T-helper 1 cell treated with Interleukin-12 subunit alpha and Interleukin-12 subunit beta and Interleukin-4 antibody, amounts not matched to agents 30 ng/mL and 1 ng/mL, for 36 hours (primary cell): ENCODE data around the gene SLC15A3. TPM values are rescaled to one million over a fixed set of nuclear protein-coding genes. Genes with fewer than 3 reads are reported as not detected.

Experiments
- intact Hi-C: fragments of 100-400 bp; cut with micrococcal nuclease; formaldehyde crosslinking; loops from one replicate; pipeline ENCODE4 v1.15.1; 2024
- total RNA-seq: library from RNA; stranded (reverse); gene quantifications from 2 replicates; pipeline ENCODE4 v1.2.3, GENCODE V29; 2022

SLC15A3 gene
- total RNA-seq, 1 donor from 2014 or later: 2.7 TPM

DNA sequence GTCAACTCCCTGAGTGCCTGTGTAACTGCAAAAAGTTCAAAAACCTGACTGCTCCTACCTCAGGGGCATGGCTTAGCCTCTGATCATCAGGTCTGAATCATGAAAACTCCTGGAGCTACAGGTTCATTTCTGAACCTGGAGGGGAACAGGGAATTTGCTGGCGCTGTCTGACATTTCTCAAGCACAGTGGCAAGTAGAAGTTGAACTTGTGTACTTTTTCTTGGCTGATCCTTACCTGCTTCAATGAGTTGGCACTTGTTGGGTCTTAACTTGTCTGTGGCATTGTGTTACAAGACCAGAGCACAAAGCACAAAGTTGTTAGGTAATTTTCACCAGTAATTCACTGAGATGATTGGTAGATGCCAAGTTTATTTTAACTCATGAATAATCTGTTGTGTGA lies 34.7 kb downstream of the SLC15A3 start:
- intact Hi-C loops: loop anchor here (5.0 to 10.0 kb wide), 3 partner anchors 1050 to 1772 kb away; partner anchors contain the start of genes FAM111A, FTH1 and OSBP

DNA sequence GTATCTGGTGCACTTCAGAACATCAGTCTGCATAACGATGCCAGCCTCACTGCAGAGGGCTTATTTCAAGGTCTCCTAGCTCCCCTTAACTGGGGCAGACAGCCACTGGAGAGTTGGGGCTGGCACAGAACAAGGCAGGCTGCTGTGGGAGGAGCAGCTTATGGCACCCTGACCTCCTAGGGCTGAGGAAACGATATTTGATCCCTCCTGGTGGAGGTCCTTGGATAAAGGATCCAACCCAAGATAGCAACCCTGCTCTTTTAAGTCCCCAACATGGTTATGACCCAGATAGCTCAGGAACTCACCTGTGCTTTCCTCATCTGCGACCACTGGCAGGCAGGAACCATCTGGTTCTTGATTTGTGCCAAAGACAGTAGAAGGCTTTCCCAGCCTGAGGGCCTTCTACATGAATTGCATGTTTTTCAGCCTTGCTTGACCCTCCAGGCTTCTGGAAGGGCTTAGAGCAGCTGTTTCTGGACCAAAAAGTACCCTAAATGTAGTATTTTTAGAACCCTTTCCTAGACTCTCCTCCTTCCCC lies 35.2 kb downstream of the SLC15A3 start:
- intact Hi-C loops: loop anchor here (5.0 to 10.0 kb wide), 3 partner anchors 1051 to 1772 kb away; partner anchors contain the start of genes FAM111A, FTH1 and OSBP

DNA sequence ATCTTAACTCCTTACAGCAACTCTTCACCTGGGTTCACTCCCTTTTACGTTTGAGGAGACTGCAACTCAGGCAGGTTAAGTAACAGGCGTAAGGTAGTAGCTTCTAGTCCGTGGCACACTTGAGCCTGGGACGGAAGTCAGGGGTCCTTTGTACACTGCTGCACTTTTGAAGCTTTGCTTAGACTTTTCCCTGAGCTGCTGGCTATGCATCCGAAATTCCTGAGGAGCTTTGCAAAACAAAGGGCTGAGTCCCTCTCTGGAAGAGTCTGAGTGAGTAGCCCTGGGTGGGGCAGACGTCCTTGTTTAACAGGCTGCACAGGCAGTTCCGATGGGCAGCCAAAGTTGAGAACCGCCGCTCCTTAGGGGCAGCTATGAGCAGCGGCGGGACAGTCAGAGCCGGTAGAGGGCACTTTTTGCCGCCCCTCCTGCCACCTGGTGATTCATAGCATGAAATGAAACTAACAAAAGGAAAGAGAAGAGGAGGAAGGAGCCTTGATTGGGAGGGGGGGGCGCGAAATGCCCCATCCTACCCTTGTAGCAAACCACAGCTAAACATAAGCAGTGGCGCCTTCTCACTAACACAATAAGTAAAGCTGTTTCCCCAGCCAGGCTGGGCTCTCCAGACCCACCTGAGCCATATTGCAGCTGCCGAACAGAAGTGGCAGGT lies 36.6 kb downstream of the SLC15A3 start:
- intact Hi-C loops: loop anchor here (1.0 to 10.0 kb wide), 16 partner anchors 9 to 1771 kb away; partner anchors contain the start of genes CD6, DDB1, FAM111A and FTH1

DNA sequence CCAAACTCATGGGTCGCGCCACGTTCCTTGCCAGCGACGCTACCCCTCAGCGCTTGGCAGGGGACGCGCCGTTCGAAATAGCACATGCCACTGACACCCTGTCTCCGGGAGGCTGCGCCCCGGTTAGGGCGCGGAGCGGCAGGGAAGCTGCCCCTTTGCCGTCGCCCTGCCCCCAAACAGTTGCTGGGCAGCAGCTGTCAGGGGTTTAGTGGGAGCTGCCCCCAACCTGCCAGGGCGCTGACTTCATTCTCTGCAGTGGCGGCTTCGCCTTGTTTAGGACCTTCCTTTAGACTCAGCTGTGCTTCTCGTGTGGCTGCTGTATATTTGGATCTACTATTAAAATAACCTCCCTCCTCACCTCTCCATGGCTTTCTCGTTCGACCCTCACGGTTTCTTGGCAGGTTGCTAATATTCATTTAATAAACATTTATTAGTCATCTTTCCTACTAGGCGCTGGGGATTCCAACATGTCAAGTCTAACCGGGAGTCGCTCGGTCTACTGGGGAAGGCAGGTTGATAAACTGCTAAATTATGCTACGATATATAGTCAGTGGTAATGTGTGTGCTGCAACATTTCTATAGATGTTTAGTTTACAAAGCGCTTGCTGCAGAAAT lies 37.2 kb downstream of the SLC15A3 start:
- intact Hi-C loops: loop anchor here (1.0 to 10.0 kb wide), 18 partner anchors 8 to 1770 kb away; partner anchors contain the start of genes CD6, DDB1, FAM111A and FTH1

DNA sequence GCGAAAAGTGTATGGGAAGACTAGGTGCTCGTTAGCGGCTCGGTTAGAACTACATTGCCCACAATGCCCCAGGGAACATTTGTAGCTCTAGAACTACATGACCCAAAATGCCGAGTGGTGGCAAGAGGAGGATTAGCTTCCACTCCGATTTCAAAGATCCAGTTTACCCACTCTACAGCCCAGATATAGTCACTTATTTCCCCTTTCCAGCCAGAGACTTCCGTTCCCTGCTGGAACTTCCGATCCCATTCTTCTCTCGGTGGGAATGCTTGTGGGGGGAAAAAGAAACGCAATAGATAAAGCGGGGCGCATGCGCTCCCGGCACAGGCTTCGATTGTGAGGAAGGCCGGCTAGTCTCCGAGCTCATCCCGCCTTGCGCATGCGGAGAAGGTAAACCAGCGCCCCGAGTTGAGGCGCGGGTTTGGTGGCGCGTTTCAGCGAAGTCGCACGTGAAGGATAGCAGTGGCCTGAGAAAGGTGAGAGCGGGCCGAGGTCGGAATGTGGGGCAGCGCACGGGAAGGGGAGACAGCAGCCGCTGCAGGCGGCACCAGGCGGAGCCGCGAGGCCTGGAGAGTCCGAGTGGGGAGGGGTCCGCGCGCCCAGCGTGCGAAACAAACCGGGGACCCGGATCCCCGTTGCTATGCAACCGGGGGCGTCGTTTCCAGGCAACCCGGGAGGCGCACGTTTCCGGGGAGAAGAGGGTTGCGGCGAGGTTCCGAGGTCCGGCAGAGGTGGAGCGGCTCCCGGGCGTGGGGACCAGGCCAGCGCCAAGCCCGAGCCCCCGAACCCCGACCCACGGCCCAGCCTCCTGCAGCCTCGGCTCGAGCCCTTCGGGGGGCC lies 38.0 kb downstream of the SLC15A3 start, which contains the start of gene TMEM109:
TSS of gene TMEM109 (plus strand) at position 366 of the 840 bp plus-strand sequence. CDS start 5,536 bp downstream, outside the sequence.
- intact Hi-C loops: loop anchor here (1.0 to 10.0 kb wide), 9 partner anchors 38 to 1769 kb away; partner anchors contain the start of genes CCDC86, DDB1, FAM111A and OSBP

DNA sequence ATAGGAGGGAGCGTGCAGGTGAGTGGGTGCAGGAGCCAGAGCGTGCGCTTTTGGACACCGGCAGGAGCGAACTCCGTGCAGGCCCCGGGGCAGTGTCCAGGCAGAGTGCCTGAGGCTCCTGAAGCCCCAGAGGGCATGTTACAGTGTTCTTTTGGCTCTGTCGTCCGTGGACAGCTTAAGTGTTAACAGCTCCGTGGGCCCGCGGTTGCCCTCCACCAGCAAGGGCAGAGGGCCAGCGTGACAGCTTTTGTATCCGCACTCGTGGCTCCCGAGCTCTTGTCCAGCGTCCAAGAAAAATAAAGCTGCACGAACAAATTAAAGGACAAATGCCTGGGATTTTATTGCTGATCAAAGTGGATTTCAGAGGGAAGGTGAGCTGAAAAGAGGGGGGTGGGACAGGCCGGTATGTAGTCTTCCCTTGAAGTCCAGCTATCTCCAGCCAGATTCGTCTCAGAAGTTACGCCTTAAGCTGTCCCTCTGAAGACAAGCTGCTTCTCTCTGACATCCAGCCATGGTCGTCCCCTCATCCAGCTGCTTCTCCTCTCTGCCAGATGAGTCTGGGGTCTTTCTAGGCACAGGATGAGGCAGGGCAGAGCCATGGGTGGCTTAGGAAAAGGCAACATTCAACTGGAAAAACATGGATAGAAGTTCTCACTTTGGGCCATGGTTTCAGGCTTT lies 39.0 kb downstream of the SLC15A3 start:
- intact Hi-C loops: loop anchor here (1.0 to 10.0 kb wide), 4 partner anchors 71 to 1768 kb away; partner anchors contain the start of genes CCDC86, FAM111A, OSBP and PATL1

DNA sequence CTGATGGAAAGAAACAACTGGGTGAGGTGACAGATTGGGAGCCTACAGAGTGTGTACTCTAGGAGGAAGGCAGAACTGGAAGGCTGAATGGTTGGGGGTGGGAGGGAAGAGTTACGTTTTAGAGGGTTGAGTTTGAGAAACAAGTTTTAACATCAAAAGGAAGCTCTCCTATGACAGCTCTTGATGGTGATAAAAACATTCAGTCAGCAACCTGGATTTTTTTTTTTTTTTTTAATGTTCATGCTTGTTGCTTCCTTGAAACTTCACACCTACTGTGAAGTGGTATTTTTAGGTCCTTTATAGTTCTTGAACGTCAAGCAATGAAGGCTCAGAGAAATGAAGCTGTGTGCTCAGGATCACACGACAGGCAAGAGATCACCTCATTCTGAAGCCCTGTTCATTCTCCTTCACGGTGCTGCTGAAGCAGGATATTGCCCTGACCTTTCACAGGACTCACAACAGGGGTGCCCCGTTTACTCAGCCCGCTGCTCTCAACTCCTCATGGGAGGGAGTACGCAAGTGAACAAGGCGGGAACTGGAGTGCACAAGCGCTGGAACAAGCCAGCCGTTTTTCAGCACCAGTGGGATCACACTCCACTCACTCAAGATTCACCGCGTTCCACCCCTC lies 39.6 kb downstream of the SLC15A3 start:
- intact Hi-C loops: loop anchor here (5.0 to 10.0 kb wide), 3 partner anchors 1245 to 1768 kb away; partner anchors contain the start of genes FAM111A, OSBP and PATL1

DNA sequence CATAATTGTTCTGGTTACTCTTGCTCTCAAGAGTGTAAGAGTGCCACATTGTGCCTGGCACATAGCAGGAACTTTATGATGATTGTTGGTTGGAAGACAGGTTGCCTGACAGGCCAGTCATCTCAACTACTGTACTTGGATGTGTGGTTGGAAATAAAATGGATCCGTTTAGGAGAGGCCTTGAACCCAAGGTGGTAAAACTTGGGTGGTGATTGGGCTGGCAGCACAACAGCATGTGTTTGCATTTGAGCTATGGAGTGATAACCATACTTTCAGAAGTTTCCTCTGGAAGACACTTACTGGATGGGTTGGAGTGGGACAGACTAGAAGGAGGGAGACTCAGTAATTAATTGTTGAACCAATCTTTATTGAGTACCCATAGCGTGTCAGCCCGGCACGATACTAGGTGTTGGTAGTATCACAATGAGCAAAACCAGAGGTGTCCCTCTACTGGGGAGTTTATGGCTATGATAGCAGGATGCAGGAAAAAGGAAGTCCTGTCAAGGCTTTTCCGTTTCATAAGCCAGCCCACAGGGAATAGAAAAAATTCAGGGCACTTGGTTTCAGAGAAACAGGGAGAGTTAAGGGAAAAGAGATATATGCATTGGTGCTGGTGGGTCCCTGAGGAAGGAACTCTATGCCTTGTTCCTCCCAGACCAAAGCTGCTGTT lies 41.1 kb downstream of the SLC15A3 start:
- intact Hi-C loops: loop anchor here (5.0 to 10.0 kb wide), 3 partner anchors 1244 to 1766 kb away; partner anchors contain the start of genes FAM111A, OSBP and PATL1

DNA sequence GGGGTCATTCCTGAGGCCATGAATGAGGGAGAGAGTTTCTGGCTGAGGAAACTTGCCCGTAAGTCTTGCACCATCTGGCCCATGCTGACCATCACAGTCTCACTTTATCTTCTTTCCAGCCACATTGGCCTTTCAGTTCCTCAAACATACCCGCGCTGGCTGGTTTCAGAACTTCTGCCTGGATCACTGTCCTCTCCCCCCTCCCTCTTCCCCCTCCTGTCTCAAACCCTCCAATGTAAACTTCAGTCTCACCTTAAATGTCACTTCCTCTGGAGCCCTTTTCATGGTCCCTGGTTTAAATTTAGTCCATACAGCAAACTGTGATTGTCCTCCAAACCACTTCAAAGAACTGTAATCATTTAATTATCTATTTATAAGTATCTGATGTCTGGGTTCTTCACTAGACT lies 41.7 kb downstream of the SLC15A3 start:
- intact Hi-C loops: loop anchor here (5.0 to 10.0 kb wide), 3 partner anchors 1243 to 1765 kb away; partner anchors contain the start of genes FAM111A, OSBP and PATL1

DNA sequence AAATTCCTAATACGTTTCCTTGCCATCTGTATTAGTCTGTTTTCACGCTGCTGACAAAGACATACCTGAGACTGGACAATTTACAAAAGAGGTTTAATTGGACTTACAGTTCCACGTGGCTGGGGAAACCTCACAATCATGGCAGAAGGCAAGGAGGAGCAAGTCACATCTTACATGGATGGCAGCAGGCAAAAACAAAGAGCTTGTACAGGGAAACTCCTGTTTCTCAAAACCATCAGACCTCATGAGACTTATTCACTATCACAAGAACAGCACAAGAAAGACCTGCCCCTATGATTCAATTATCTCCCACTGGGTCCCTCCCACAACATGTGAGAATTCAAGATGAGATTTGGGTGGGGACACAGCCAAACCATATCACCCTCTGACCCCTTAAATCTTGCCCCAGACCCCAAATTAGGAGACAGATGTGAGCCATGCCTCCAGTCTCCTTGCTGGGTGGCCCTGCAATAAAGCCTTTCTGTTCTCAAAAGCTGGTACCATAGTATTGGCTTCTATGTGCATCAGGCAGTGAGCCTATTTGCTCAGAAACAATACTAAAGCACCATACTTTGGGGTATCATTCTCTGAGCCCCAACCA lies 42.2 kb downstream of the SLC15A3 start:
- intact Hi-C loops: loop anchor here (5.0 to 10.0 kb wide), 4 partner anchors 885 to 1765 kb away; partner anchors contain the start of genes FAM111A, FEN1, OSBP and PATL1

DNA sequence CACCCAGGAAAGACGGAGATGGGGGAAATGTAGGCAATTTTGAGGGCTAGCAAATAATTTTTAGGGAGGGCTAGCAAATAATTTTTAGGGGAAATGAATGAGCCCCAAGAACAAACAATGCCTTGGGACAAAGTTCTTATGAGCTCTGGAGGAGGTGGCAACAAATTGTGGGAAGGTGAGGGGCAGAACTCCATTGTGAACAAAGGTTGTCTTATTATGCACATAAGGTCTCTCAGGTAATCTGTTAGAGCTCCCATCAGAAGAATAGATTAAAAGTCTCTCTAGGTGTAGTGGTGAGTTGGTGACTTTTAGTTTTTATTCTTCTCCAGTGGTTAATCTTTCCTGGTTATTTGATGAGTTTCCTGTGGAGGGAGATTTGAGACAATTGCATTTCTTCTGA lies 43.2 kb downstream of the SLC15A3 start:
- intact Hi-C loops: loop anchor here (10.0 kb wide), 1 partner anchor 886 kb away; the partner anchor contains the start of genes FEN1 and TMEM258

DNA sequence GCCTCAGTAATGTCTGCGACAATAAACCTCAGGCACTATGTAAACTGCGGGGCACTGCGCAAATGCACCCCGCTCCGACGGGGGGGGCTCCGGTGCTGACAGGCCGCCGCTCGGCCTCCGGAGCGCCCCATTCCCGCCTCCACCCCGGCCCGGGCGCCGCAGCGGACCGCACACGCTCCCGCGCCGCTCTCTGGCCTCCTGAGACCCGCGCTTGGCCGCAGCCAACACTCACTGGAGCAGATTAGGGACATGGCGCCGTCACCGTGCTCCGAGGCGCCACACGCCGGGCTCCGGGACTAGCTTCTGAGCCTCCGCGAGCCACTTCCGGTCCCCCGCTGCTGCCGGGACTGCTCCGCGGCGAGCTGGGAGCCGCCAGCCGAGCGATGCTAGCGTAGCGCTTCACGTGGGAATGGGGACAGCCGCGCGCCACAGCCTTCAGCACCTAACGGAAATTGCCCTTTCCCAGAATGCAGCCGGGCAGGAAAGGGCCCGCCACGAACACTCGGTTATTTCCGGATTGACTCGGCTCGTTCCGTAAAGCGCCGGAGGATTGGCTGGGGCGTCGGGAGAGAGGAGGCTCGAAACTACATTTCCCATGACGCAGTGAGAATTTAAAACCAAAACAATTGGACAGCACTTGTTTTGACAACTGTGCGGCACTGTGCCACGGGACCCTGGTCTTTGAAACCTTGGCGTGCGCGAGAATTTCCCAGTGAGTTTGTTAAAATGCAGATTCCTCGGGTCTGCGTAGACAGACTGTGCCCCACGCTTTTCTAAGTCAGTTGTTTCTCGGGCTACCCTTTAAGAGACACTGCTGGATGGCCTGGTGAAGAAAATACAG lies 45.6 kb downstream of the SLC15A3 start, which contains the start of gene PRPF19:
TSS of gene PRPF19 (minus strand) at position 454 of the 841 bp plus-strand sequence. CDS start at position 251, 203 bp downstream.
- intact Hi-C loops: loop anchor here (1.0 to 10.0 kb wide), 11 partner anchors 9 to 1216 kb away; partner anchors contain the start of genes CCDC86, DDB1, FEN1 and SDHAF2

DNA sequence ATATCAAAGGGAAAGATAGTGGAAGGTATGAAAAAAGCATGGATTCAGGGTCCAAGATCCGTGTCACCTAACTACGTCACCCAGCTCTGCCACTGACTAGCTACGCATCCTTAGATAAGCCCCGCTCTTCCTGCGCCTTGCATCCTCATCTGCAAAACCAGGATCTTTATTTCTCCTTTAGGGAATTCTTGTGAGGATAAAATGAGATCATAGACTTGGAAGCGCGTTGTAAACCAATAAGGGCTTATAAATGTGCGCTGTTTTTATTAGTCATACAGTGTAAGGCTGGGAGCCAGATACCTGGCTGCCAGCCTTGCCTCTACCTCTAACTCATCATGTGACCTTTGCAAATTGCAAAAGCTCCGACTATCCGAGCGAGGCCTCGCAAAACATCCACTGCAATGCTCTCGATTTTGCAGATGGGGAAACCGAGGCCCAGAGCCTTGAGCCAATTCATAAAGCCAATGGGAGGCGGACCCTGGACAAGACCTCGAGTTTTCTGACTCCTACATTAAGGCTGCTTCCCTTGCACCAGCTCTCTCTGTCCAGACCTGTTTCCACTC lies 46.3 kb downstream of the SLC15A3 start:
- intact Hi-C loops: loop anchor here (1.0 to 10.0 kb wide), 11 partner anchors 10 to 1217 kb away; partner anchors contain the start of genes CCDC86, DDB1, FEN1 and SDHAF2

DNA sequence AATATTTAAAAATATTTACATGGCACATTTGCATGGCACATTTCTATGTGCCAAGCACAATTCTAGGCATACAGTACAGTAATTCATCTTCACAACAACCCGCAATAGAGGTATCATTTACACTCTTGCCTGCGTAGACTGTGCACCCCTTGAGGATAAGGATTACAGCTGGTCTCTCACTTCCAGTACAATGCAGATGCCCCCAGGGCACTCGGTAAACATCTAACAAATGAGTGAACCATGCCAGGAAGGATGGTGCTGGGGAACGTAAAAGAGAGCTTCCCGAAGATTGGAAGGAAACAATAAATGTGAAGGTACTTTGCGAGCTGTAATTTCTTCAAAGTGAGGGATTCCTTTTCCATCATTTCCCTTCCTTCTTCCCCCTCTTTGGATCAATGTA lies 46.9 kb downstream of the SLC15A3 start:
- intact Hi-C loops: loop anchor here (10.0 kb wide), 1 partner anchor 890 kb away; the partner anchor contains the start of genes FEN1 and TMEM258

DNA sequence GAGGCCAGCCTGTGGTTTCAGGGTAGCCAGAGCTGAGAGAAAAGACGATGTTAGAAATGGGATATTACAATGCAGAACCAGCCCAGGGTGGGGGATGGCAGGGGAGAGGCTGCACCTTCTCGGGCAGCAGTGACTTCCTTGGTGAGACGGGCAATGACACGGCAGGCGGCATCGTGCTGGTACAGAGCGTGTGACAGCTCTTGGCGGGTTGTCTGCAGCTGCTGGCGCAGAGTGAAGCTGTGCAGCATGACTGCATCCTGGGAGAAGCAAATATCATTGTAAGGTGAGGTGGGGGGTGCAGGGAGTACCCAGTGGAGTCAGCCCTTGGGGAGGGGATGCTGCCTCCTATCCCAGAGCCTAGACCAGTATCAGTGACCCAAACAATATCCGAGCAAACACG lies 49.4 kb downstream of the SLC15A3 start:
- intact Hi-C loops: loop anchor here (10.0 kb wide), 1 partner anchor 892 kb away; the partner anchor contains the start of genes FEN1 and TMEM258

DNA sequence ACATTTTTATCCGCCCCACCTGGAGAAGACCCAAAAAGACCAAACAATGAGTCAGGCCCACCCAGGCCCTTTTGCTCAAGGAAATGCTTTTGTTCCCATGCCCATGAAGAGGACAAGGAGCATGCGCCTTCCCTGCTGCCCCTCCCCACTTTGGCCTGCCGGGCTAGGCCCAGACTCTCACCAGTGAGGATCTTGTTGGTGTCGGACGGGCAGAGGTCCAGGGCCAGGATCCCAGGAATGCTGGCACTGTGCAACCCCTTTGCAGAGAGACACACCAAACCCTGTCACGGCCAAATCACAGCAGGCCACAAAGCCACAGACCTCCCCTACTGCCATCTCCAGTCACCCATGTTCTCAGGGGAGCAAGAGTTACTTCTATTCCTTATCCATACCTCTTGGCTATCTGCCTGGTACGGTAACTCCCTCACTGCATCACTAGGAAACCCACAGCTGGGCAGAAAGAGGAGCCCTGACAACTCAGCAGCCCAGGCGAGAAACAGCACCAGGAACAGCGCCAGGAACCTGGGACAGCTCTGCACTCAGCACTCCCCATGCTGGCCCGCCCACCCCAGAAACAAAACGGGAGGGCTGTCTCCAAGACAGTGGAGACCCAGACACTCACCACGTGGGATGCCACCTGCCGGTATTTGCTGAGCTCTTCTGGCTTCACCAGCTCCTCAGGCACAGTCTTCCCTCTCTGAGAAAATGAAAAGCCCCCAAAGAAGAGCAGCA lies 51.1 kb downstream of the SLC15A3 start:
- intact Hi-C loops: loop anchor here (10.0 kb wide), 1 partner anchor 894 kb away; the partner anchor contains the start of genes FEN1 and TMEM258
